BJ (cell line): ENCODE data around the gene SYNE1. TPM values are rescaled to one million over a fixed set of nuclear protein-coding genes. Genes with fewer than 3 reads are reported as not detected.

Experiments
- CTCF ChIA-PET: fragments of 350-600 bp; formaldehyde crosslinking; extraction: SDS; loops from one replicate; lab custom pipeline; 2021; ENCODE audit warnings: antibody characterized with exemption, inconsistent platforms; lab: Yijun Ruan, JAX
- POLR2A ChIA-PET: fragments of 300-600 bp; sonication (Branson Sonifier 250); formaldehyde crosslinking; extraction: SDS; loops from one replicate; lab custom pipeline; 2021; ENCODE audit warnings: antibody characterized with exemption; lab: Charles Lee
- DNase-seq: peaks from one replicate; pipeline ENCODE4 v3.0.0-alpha.2; 2011; ENCODE audit warnings: low read depth
- H3K27me3 ChIP-seq: 2 replicates; pipeline ENCODE4 v1.6.0; 2011; ENCODE audit warnings: low read length; ENCODE audit not compliant: control insufficient read depth, insufficient read depth
- H3K36me3 ChIP-seq: 2 replicates; pipeline ENCODE4 v1.5.1; 2011; ENCODE audit warnings: low read length; ENCODE audit not compliant: control insufficient read depth, insufficient read depth
- H3K4me3 ChIP-seq: 2 replicates; pipeline ENCODE4 v1.5.1; 2011; ENCODE audit warnings: low read depth, mild to moderate bottlenecking, control low read depth, low read length
- CTCF ChIP-seq: IDR thresholded peaks from 2 replicates; pipeline ENCODE4 v1.5.1; 2011; ENCODE audit warnings: low read depth, mild to moderate bottlenecking, control low read depth, inconsistent platforms, low read length, moderate library complexity; ENCODE audit not compliant: insufficient read depth
- polyA plus RNA-seq: library from polyadenylated mRNA; depleted of rRNA; stranded (reverse); fragments of >200 nt; gene quantifications from 2 replicates; pipeline ENCODE4 v1.2.3, GENCODE V29; 2011

SYNE1 gene
- polyA plus RNA-seq, 1 experiment = 44.2 TPM

GRCh38 chr6:152184573-152184916, 452.6 kb downstream of the SYNE1 start:
- no peaks in the 10 kb centered on the region; the same call in 1 of the 2 replicates for H3K36me3 ChIP-seq
- ChIA-PET POLR2A (no interaction called here), CTCF (interaction anchor here (1.1 to 1.7 kb wide), 3 partner anchors 8 to 22 kb away, joined by 3 to 4 read pairs (median 4); no protein-coding TSS in a partner anchor)
- DNase-seq = no peak
- no peaks in the 10 kb centered on the region for H3K27me3 ChIP-seq
- H3K4me3 ChIP-seq = no peak overlapping the region
- no peak for TF ChIP-seq CTCF

- Histone ChIP-seq H3K27me3 (no peaks in the 10 kb centered on the region), H3K4me3 (no peak overlapping the region), H3K36me3 (peaks cover 1% of the 10 kb centered on the region)
- DNase-seq = no peak
- TF ChIP-seq CTCF = no peak
- ChIA-PET CTCF (no interaction called here), POLR2A (no interaction called here)
Measured at GRCh38 chr6:152180601-152181000, 456.6 kb downstream of the SYNE1 start.

- peaks cover 1% of the 10 kb centered on the region; the same call in 1 of the 2 replicates for H3K36me3 ChIP-seq
Measured at GRCh38 chr6:152176268-152176667, 460.9 kb downstream of the SYNE1 start.

GRCh38 chr6:152173957-152174356, 463.2 kb downstream of the SYNE1 start:
- H3K27me3 ChIP-seq = no peaks in the 10 kb centered on the region
- peaks cover 1% of the 10 kb centered on the region; the same call in 1 of the 2 replicates for H3K36me3 ChIP-seq
- ChIA-PET CTCF (no interaction called here), POLR2A (no interaction called here)
- no peak for TF ChIP-seq CTCF
- H3K4me3 ChIP-seq = no peak overlapping the region
- no peak for DNase-seq

More at GRCh38 chr6:152176268-152176667, 460.9 kb downstream of the SYNE1 start:
- Histone ChIP-seq H3K4me3 (no peak overlapping the region), H3K27me3 (no peaks in the 10 kb centered on the region)
- no peak for DNase-seq
- ChIA-PET CTCF (interaction anchor here (0.5 to 1.3 kb wide), 4 partner anchors 9 to 486 kb away, joined by 3 to 4 read pairs (median 4); no protein-coding TSS in a partner anchor), POLR2A (no interaction called here)
- TF ChIP-seq CTCF = no peak

GRCh38 chr6:152173321-152173720, 463.8 kb downstream of the SYNE1 start:
- no peak for TF ChIP-seq CTCF
- POLR2A ChIA-PET = no interaction called here
- Histone ChIP-seq H3K36me3 (peaks cover 1% of the 10 kb centered on the region; the same call in 1 of the 2 replicates), H3K27me3 (no peaks in the 10 kb centered on the region), H3K4me3 (no peak overlapping the region)
- CTCF ChIA-PET = no interaction called here
- peak; percentile 19 for DNase-seq
